Fibroblast of pulmonary artery (primary cell): Measurements from ENCODE around the gene GFRA4.

Source experiments
- DNase-seq: peaks from one replicate; pipeline ENCODE4 v3.0.0-alpha.2; 2010; ENCODE audit warnings: low read depth
- H3K4me3 ChIP-seq: replicated peaks from 2 replicates; pipeline ENCODE4 v1.5.1; 2011; ENCODE audit warnings: low read depth, mild to moderate bottlenecking, control low read depth, low read length, moderate library complexity
- CTCF ChIP-seq: IDR thresholded peaks from 2 replicates; pipeline ENCODE4 v1.5.1; 2011; ENCODE audit warnings: mild to moderate bottlenecking, control low read depth, low read length, inconsistent platforms; ENCODE audit errors: missing control alignments

The GFRA4 gene

GRCh38 chr20:3673221-3674070 is 10.2 kb upstream of the GFRA4 start:
- no peak for TF ChIP-seq CTCF
- H3K4me3 ChIP-seq, result no peak overlapping the region
- DNase-seq, result no peak

DNA sequence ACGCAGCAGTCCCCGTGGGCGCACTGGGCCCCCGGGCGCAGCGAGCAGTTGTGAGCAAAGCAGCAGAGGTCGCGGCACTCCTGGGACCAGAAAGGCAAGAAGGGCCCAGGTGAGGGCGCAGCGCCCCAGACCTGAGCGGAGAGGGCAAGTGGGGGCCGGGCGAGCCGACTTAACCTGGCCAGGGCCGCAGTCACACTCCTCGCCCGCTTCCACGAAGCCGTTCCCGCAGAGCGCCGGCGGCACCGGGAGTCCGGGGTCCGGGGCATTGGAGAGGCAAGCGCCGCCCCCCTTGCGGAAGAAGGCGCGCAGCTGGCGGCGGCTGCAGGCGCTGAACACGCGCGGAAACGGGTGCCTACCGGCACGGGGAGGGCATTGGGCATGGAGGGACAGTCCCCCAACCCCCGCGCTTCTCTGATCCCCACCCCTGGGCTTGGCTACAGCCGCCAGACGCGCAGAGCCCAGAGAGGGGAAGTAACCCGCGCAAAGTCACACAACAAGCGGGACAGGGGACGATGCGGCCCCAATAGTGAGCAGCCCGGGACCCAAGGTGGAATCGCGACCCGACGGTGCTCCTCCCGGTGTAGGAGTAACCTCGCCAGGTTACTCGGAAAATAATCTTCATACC is 9.5 kb upstream of the GFRA4 start:
- no peak for DNase-seq
- H3K4me3 ChIP-seq, result no peak overlapping the region
- TF ChIP-seq CTCF, result no peak

- no peak for TF ChIP-seq CTCF
- H3K4me3 ChIP-seq, result no peak overlapping the region
- no peak for DNase-seq
These were observed 8.9 kb upstream of the GFRA4 start for GRCh38 chr20:3671986-3672546.

DNA sequence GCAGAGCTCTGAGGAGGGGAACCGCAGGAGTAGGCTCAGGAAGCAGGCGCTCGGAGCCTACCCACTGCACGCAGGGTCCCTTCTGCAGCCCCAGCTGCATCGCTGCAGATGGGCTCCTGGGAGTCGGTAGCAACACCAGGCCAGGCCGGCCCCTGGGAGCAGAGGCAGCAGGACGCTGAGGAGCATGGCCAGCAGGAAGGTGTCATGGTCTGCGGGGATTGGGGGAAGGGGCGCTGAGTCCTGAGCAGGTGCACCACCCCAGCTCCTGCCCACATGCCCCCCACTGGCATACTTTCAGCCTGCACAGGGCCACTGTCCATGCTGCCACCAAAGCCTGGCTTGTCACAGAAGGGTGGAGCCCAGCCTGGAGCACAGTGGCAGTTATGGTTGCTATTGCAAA is 7.7 kb upstream of the GFRA4 start:
- DNase-seq, result no peak
- H3K4me3 ChIP-seq, result no peak overlapping the region
- TF ChIP-seq CTCF, result no peak

- DNase-seq, result peak; percentile 31
- H3K4me3 ChIP-seq, result no peak overlapping the region
These were observed 7.3 kb upstream of the GFRA4 start for GRCh38 chr20:3670511-3670910.

DNA sequence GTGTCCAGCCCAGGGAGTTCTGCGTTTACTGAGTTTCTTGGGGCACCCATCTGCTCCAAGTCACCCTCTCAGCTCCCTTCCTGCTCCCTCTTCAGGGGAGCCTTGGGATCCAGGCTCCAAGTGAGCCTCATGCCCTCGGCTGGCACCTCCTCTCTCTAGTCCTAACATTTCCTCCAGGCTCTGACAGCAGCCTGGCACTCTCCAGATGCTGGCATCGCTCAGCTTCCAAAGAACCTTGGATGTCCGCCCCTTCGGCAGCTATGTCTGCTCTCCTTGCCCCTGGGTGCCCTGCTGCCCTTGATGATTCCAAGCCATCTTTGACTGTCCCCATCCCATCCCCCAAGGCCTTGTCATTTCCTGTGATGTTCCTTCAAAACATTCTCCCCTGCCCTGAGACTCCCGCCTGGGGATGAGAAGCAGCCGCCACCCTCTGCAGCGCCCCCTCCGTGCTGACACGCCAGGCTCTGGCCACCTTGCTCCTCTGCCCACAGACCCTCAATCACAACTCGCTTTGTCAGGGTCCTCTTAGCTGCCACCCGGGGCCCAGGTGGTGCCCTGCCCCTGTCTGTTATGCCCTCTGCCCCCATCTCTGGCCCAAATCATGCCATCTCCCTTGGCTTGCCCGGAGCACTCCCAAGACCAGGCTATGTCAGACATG is 6.6 kb upstream of the GFRA4 start:
- H3K4me3 ChIP-seq, result no peak overlapping the region
- DNase-seq, result no peak
- TF ChIP-seq CTCF, result no peak

More at GRCh38 chr20:3670511-3670910, 7.3 kb upstream of the GFRA4 start:
- peak; percentile 2 for TF ChIP-seq CTCF
